GM21528 (cell line): ENCODE results near the gene MACROD2.

Source experiments
- ATAC-seq: cut with Tn5 transposase; IDR thresholded peaks from one replicate; pipeline ENCODE4 v1.9.1; 2021; ENCODE audit warnings: mild to moderate bottlenecking, moderate library complexity; ENCODE audit not compliant: unreplicated experiment, low FRiP score

Gene MACROD2

GRCh38 chr20:15637950-15638754, 1642.8 kb downstream of the MACROD2 start:
- no peak for ATAC-seq

DNA sequence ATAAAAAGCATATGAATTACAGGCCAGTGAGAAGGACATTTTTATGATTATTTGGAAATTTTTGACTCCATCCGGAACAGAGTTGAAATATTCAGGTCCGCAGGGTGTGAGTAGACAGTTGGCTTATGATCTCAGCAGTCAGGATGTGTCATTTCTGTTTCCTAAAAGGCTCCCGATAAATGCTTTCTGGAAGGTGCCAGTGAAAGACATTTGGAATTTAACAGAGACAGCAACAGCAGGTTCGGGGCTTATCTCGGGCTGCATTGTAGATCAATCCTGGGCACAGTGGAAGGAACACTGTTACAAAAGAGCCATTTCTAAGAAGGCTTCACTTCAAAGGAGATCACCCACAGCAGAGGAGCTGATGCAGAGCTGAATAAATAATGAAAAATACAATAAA, 1643.5 kb downstream of the MACROD2 start:
- no peak for ATAC-seq

- ATAC-seq = no peak
These were observed 1644.5 kb downstream of the MACROD2 start for GRCh38 chr20:15639839-15640238.

DNA sequence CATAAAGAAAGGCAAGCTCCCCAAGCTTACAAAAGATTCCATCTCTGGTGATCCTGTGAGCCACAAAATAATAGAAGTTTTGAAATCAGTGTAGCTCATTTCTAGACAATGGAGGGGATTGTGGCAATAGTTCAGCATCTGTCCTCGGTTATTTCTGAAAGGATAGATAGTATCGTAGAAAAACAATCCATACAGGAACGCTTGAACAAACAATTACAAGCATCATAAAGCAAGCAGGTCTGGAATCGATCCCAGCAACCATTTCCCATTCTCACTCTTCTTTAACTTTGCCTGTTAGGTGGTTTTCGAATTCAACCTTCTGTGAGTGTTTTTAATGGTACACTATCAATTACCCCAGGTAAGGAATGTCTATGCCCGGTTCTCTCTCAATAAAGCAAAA, 1646.8 kb downstream of the MACROD2 start:
- ATAC-seq = no peak

DNA sequence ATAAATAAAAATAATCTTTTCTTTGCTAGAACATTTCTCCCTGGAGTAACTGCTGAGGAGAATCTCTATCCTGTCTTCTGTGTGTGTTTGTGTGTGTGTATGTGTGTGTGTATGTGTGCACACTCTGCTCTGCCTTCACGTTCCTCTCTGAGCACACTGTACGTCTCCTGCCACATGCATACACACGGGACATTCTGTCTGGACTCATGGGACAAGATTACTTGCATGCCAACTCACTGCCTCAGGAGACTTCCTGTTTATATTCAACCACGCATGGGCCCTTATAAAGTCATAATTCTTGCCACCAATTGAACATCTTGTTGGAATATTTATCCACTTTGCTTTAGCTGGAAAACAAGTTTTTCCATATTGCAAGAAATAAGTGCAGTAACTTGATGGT, 1647.4 kb downstream of the MACROD2 start:
- ATAC-seq = no peak

DNA sequence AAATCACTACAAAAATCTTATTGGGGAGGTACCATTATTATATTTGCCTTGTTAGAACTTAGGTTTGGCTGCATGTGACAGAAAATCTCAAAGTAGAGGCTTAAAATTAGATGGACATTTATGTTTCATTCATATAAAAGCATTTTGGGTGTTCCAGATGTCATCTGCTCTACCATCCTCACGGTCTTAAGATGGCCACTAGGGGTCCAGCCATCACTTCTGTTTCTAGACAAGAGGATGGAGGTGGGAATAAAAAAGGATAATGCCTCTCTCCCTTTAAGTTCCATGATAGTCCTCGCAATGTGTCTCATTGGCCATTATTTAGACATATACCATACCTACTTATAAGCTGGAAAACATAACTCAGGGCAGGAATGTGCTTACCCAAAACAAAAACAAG, 1648.4 kb downstream of the MACROD2 start:
- ATAC-seq = no peak

GRCh38 chr20:15645816-15646215, 1650.5 kb downstream of the MACROD2 start:
- ATAC-seq = no peak

- no peak for ATAC-seq
These were observed 1658.3 kb downstream of the MACROD2 start for GRCh38 chr20:15653396-15654207.

GRCh38 chr20:15654208-15654649, 1658.9 kb downstream of the MACROD2 start:
- ATAC-seq = peak; percentile 97

GRCh38 chr20:15655295-15655874, 1660.1 kb downstream of the MACROD2 start:
- no peak for ATAC-seq

DNA sequence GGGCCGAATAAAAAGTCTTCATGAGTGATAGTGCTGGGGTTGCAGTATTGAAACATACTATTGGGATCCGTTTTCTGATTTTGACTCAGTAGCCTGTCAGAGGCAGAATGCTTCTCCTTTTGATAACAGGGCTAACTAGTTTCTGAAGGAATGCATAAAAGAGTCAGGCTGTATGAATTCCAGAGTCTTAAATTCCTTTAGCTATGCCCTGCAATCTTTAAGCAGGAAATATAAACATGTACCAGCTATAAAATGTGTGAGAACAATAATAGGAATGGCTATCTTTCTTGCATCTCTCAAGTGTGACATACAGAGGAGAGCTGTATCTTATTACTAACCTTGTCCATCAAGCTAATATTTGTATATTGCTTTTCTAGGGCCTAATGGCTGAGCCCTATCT, 1660.8 kb downstream of the MACROD2 start:
- no peak for ATAC-seq

- no peak for ATAC-seq
These were observed 1663.0 kb downstream of the MACROD2 start for GRCh38 chr20:15658295-15658694.

GRCh38 chr20:15673206-15673605, 1677.9 kb downstream of the MACROD2 start:
- no peak for ATAC-seq

- ATAC-seq = no peak
These were observed 1679.1 kb downstream of the MACROD2 start for GRCh38 chr20:15674253-15675060.

GRCh38 chr20:15675061-15675514, 1679.8 kb downstream of the MACROD2 start:
- no peak for ATAC-seq

GRCh38 chr20:15675813-15676484, 1680.6 kb downstream of the MACROD2 start:
- no peak for ATAC-seq

DNA sequence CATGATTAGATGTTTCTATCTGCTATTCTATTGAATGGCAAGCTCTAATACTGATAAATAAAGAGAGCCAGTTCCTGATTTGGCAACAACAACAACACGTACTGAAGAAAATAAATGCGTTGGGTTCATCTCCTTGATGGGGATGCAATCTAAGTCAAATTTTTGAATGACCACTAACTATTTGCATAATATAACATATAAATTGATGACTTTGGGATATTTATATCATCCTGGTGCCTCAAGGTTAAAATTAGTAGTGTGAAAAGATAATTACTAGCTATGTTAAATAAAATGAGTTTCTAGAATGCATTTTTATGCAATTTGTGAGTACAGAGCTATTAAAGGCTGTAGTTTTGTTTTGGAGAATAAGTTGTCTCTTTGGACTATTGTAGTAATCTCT, 1681.5 kb downstream of the MACROD2 start:
- no peak for ATAC-seq

GRCh38 chr20:15682690-15683089, 1687.4 kb downstream of the MACROD2 start:
- ATAC-seq = no peak

GRCh38 chr20:15692570-15692969, 1697.3 kb downstream of the MACROD2 start:
- ATAC-seq = no peak
